Upper lobe of right lung (tissue), 1 donor: ENCODE measurements around the gene XYLT2. TPM values are rescaled to one million over a fixed set of nuclear protein-coding genes. Genes with fewer than 3 reads are reported as not detected.

ENCODE experiments used
- ATAC-seq: fragments of 200-7000 bp; cut with Tn5 transposase; one replicate; pipeline ENCODE4 v1.9.1; 2020; ENCODE audit warnings: mild to moderate bottlenecking, moderate library complexity
- DNase-seq: peaks from one replicate; pipeline ENCODE4 v3.0.0-alpha.2; 2020
- H3K27ac ChIP-seq: fragments of 200-600 bp; one replicate; pipeline ENCODE4 v1.8.0; 2022
- H3K27me3 ChIP-seq: fragments of 200-600 bp; one replicate; pipeline ENCODE4 v1.8.0; 2022; ENCODE audit warnings: mild to moderate bottlenecking
- H3K36me3 ChIP-seq: fragments of 200-600 bp; one replicate; pipeline ENCODE4 v1.8.0; 2022
- H3K4me1 ChIP-seq: fragments of 200-600 bp; one replicate; pipeline ENCODE4 v1.8.0; 2022
- H3K4me3 ChIP-seq: fragments of 200-600 bp; one replicate; pipeline ENCODE4 v1.8.0; 2022; ENCODE audit warnings: mild to moderate bottlenecking
- H3K9me3 ChIP-seq: fragments of 200-600 bp; one replicate; pipeline ENCODE4 v1.8.0; 2022
- intact Hi-C: fragments of 100-400 bp; cut with DNase I; formaldehyde crosslinking; loops from one replicate; pipeline ENCODE4 v1.11.0; 2022
- total RNA-seq: library from RNA; stranded (reverse); fragmentation: NEBNext Ultra II Directional; extraction: Animal tissue kit (Norgen Biotek cat#: 25700); gene quantifications from one replicate; pipeline ENCODE4 v1.2.1, GENCODE V29; 2021
- TF ChIP-seq, protein P1 (sequence below): fragments of 200-600 bp; IDR thresholded peaks from one replicate; pipeline ENCODE4 v1.8.0; 2022; ENCODE audit warnings: antibody characterized with exemption
- donor health status: DM: no; HTN: yes; CAD: no; lungs with severe emphysema.

XYLT2 gene
- total RNA-seq, 1 donor from 2014 or later = 20.3 TPM

DNA sequence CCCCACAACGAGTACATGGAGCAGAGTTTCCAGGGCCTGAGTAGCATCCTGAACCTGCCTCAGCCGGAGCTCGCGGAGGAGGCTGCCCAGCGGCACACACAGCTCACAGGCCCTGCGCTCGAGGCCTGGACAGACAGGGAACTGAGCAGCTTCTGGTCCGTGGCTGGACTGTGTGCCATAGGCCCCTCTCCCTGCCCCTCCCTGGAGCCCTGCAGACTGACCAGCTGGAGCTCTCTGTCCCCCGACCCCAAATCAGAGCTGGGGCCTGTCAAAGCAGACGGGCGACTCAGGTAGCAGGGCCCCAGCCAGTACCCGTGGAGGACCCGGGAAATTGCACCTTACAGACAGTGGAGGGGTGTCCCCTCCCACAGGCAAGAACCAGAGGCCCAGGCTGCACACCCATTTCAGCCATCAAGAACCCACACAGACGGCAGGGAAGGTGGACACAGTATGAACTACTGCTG is 14.1 kb downstream of the XYLT2 start:
- Histone ChIP-seq H3K9me3 (no peaks in the 10 kb centered on the region), H3K36me3 (peaks cover 41% of the 10 kb centered on the region), H3K27ac (no peak overlapping the region), H3K27me3 (no peaks in the 10 kb centered on the region), H3K4me1 (peaks cover 7% of the 10 kb centered on the region), H3K4me3 (no peak overlapping the region)
- no peak for DNase-seq
- TF ChIP-seq, protein P1, sequence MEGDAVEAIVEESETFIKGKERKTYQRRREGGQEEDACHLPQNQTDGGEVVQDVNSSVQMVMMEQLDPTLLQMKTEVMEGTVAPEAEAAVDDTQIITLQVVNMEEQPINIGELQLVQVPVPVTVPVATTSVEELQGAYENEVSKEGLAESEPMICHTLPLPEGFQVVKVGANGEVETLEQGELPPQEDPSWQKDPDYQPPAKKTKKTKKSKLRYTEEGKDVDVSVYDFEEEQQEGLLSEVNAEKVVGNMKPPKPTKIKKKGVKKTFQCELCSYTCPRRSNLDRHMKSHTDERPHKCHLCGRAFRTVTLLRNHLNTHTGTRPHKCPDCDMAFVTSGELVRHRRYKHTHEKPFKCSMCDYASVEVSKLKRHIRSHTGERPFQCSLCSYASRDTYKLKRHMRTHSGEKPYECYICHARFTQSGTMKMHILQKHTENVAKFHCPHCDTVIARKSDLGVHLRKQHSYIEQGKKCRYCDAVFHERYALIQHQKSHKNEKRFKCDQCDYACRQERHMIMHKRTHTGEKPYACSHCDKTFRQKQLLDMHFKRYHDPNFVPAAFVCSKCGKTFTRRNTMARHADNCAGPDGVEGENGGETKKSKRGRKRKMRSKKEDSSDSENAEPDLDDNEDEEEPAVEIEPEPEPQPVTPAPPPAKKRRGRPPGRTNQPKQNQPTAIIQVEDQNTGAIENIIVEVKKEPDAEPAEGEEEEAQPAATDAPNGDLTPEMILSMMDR = no peak
- no peak for ATAC-seq
- intact Hi-C loops = no loop called here

DNA sequence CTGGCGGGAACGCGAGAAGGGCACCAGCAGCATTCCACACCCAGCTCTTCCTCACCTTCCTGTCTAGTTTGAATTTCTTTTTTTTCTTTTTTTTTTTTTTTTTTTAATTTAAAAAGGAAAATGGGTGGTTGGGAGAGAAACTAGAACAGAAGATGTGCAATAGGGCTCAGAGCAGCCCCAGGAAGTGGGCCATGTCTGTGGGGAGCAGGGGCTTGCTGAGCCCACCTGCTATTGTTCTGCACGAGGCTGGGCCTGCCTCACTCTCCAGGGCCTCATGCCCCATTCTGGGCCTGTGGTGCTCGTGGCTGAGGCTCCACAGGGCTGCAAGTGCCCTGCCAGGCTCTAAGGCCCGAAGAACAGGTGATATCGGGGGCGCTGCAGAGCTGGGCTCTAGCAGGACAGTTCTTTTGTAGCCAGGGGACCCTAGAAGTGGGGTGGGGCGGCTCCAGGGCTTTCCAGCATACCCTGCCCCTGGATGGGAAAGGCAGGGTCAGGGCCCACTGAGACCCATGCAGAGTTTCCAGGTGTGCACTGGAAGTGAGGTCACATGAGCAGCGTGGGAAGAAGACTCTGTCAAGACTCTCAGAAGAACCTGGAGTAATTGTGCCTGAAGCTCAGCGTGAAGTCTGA is 14.7 kb downstream of the XYLT2 start:
- H3K9me3 ChIP-seq = no peaks in the 10 kb centered on the region
- H3K27ac ChIP-seq = no peak overlapping the region
- H3K4me3 ChIP-seq = no peak overlapping the region
- TF ChIP-seq, protein P1 = no peak
- ATAC-seq = no peak
- intact Hi-C loops = no loop called here
- H3K27me3 ChIP-seq = no peaks in the 10 kb centered on the region
- H3K4me1 ChIP-seq = peaks cover 7% of the 10 kb centered on the region
- no peak for DNase-seq
- H3K36me3 ChIP-seq = peaks cover 36% of the 10 kb centered on the region

DNA sequence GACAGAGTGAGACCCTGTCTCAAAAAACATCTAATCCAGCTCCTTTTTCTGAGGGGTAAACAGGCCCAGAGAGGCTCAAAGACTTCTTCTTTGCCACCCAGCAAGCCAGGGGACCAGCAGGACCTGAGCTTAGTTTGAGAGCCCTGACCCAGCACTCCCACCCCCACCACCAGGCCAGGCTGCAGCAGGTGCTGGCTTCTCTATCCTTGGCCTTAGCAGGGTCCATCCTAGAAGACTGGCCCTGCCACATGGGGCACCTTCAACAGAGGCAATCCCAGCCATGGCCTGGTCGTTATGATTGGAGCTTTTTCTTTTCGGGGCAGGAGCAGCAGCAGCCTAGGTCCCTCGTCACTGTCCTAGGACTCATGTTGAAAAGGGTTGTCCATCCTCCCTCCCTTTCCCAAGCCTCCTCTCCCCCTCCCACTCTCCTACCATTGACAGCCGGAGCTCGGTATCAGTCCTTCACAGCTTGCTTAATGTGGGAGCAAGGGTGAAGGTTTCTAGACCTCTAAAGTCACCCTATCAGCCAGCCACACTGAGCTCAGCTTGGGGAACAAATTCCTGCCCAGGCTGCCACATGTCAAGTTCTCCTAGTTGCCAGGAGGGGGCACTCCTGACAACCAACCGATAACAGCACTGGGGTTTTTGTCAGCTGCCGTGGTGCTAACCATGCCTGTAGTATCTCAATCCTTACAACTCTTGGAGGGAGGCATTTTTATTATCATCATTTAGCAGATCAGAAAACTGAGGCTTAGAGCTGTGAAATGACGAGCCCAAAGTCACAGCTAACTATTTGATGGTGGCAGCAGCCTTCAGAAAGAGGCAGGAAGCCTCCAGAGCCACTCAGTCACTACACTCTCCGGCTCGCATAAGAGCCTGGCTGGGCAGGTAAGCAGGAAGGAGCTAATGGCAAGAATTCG is 15.9 kb downstream of the XYLT2 start:
- no peaks in the 10 kb centered on the region for H3K9me3 ChIP-seq
- H3K4me1 ChIP-seq = peaks cover 7% of the 10 kb centered on the region
- TF ChIP-seq, protein P1 = peak; percentile 75
- ATAC-seq (peak; percentile 86), DNase-seq (no peak)
- H3K27me3 ChIP-seq = no peaks in the 10 kb centered on the region
- H3K4me3 ChIP-seq = no peak overlapping the region
- no peak overlapping the region for H3K27ac ChIP-seq
- intact Hi-C loops = no loop called here
- peaks cover 32% of the 10 kb centered on the region for H3K36me3 ChIP-seq

DNA sequence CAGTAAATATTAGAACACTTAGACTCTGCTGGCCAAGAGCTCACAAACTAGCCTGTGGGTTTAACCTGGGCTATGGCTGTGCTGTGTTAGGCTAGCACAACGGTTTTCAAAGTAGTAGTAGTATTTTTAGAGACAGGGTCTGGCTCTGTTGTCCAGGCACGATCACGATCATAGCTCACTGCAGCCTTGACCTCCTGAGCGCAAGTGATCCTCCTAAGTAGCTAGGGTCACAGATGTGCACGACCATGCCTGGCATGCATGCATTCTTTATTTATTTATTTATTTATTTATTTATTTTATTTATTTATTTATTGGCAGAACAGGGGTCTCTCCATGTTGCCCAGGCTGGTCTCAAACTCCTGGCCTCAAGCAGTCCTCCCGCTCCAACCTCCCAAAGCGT is 16.7 kb downstream of the XYLT2 start:
- ATAC-seq = no peak

DNA sequence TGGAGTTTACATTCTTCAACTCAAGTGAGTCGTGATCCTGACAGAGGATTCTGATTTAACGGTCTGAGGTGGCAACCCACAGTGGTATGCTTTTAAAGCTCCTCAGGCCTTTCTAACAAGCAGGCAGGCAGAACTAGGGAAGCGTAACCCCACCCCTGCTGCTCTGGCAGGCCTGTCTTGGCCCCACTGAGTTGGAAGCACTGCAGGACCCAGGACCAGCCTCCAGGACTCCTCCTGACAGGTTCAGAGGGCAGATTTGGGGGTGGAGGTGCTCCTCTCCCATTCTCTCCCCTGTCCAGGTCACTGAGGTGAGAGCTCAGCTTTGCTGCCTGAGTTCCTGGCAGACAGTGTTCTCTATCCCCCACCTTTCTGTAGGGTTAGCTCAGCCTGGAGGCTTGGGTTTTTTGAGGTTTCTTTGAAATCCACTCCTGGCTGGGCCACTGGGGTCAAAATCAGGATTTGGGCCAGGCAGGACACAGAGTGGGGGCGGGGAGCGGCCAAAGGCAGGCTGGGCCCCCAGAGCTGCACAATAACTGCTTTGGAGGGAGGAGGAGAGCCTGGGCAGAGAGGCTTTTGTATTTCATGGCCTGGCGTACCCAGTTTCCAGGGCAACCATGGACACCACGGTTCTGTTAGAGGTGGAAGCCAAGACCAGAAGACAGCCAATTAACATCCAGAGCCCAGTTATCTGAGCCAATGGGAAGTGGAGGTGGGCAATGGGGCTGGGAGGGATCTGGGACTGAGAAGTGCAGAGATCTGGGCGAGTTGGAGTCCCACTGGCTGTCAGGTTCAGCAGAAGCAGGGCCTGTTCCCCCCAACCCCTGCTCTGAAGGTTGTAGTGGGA is 17.5 kb downstream of the XYLT2 start:
- intact Hi-C loops = no loop called here
- H3K9me3 ChIP-seq = no peaks in the 10 kb centered on the region
- H3K27ac ChIP-seq = no peak overlapping the region
- TF ChIP-seq, protein P1 = no peak
- peaks cover 7% of the 10 kb centered on the region for H3K4me1 ChIP-seq
- no peaks in the 10 kb centered on the region for H3K27me3 ChIP-seq
- ATAC-seq (no peak), DNase-seq (no peak)
- peaks cover 38% of the 10 kb centered on the region for H3K36me3 ChIP-seq
- H3K4me3 ChIP-seq = no peak overlapping the region

More for the DNA sequence above, 16.7 kb downstream of the XYLT2 start:
- Histone ChIP-seq H3K36me3 (peaks cover 36% of the 10 kb centered on the region), H3K4me3 (no peak overlapping the region), H3K4me1 (peaks cover 7% of the 10 kb centered on the region), H3K9me3 (no peaks in the 10 kb centered on the region), H3K27ac (no peak overlapping the region), H3K27me3 (no peaks in the 10 kb centered on the region)
- no peak for DNase-seq
- intact Hi-C loops = no loop called here
- TF ChIP-seq, protein P1 = no peak
